ENCODE results near the gene DVL1. TPM values are rescaled to one million over a fixed set of nuclear protein-coding genes. Genes with fewer than 3 reads are reported as not detected.

Gene DVL1
- total and polyA plus RNA-seq, 10 of the 15 experiments (the other 5 are each of a cell fraction or from before 2014, with no cell fraction given): 0.10 to 31.1 (median 4.6) TPM

- FAIRE-seq (no peak), DNase-seq (ENCODE audit: low read depth, low spot score) (no peak), ATAC-seq (peak; percentile 96)
- ChIA-PET CTCF (interaction anchor here (0.6 to 2.7 kb wide), 18 partner anchors 11 to 386 kb away, joined by 3 to 57 read pairs (median 3); no protein-coding TSS in a partner anchor), SMC1A (ENCODE audit: uncharacterized antibody, unreplicated experiment) (interaction anchor here (1.0 to 2.8 kb wide), 8 partner anchors 9 to 307 kb away, joined by 3 to 23 read pairs (median 4); no protein-coding TSS in a partner anchor), POLR2A (interaction anchor here (1.0 to 1.2 kb wide), 2 partner anchors 41 to 169 kb away, joined by 4 read pairs; no protein-coding TSS in a partner anchor), RAD21 (ENCODE audit: unreplicated experiment) (interaction anchor here (0.7 to 3.1 kb wide), 14 partner anchors 13 to 309 kb away, joined by 3 to 63 read pairs (median 4); partner anchors contain the start of genes C1orf159 and TNFRSF18)
- intact Hi-C loops (cut with micrococcal nuclease; ENCODE audit: unreplicated experiment) (loop anchor here (2.0 kb wide), 3 partner anchors 169 to 307 kb away; no protein-coding TSS in a partner anchor), in situ Hi-C loops (cut with MboI) (no loop called here)
- Histone ChIP-seq H3K4me1 (ENCODE audit: control insufficient read depth, insufficient read depth, low read length) (no peaks in the 10 kb centered on the region), H3K9me3 (replicated peaks; ENCODE audit: control insufficient read depth, insufficient read depth, low read length) (no peaks in the 10 kb centered on the region), H3K36me3 (ENCODE audit: control insufficient read depth in 2 of 2, insufficient read depth in 2 of 2, low read length in 1 of 2) (no peaks in the 10 kb centered on the region), H3K79me2 (ENCODE audit: control insufficient read depth, insufficient read depth, low read length) (no peaks in the 10 kb centered on the region), H3K4me3 (no peak overlapping the region), H2AFZ (ENCODE audit: control insufficient read depth, low read depth, low read length) (no peak overlapping the region), H4K20me1 (ENCODE audit: control insufficient read depth, insufficient read depth) (no peaks in the 10 kb centered on the region), H3K27ac (ENCODE audit: control insufficient read depth, insufficient read depth) (no peak overlapping the region), H3K9ac (ENCODE audit: control insufficient read depth, insufficient read depth, low read length) (no peak overlapping the region), H3K27me3 (replicated peaks in 1 of 2; ENCODE audit: control insufficient read depth in 2 of 2, insufficient read depth in 2 of 2, low read length in 1 of 2) (no peaks in the 10 kb centered on the region), H3K4me2 (ENCODE audit: control insufficient read depth, insufficient read depth) (no peak overlapping the region)
- BruUV-seq (replicated peaks): no TSS peak
- WGBS (ENCODE audit: insufficient coverage, insufficient replicate concordance, low lambda C conversion rate, missing lambda C conversion rate): 35% methylated on average over 45 of the region's 45 CpGs
- TF ChIP-seq NR2C2 (IDR thresholded peaks at IDR 0.05; ENCODE audit: borderline replicate concordance, control insufficient read depth, insufficient read length, low read depth) (no peak), SIX5 (IDR thresholded peaks at IDR 0.05; ENCODE audit: low read depth, low read length, severe bottlenecking) (no peak), RUNX3 (IDR thresholded peaks at IDR 0.05; ENCODE audit: low read length) (no peak), EP300 (IDR thresholded peaks at IDR 0.05; ENCODE audit: borderline replicate concordance in 1 of 2, control insufficient read depth in 1 of 2, low read depth in 2 of 2, low read length in 2 of 2) (no peak), SMARCA5 (IDR thresholded peaks at IDR 0.05) (0 out of 2 replicates have a peak, but pooled peaks have one; percentile 52), CHD1 (IDR thresholded peaks at IDR 0.05; ENCODE audit: low read depth, low read length) (no peak), BHLHE40 (IDR thresholded peaks at IDR 0.05; ENCODE audit: borderline replicate concordance in 1 of 2, low read depth in 2 of 2, low read length in 1 of 2) (peak in 1 of 2 experiments; percentile 38; a peak in 1 of 4 replicates), E4F1 (IDR thresholded peaks at IDR 0.05; ENCODE audit: borderline replicate concordance, partially characterized antibody) (no peak), RAD21 (IDR thresholded peaks at IDR 0.05; ENCODE audit: insufficient read depth, low read depth, low read length) (peak; percentile 62), PML (IDR thresholded peaks at IDR 0.05; ENCODE audit: low read length) (no peak), CREM (IDR thresholded peaks at IDR 0.05; ENCODE audit: low read depth) (no peak), HDAC6 (IDR thresholded peaks at IDR 0.05; ENCODE audit: unreplicated experiment) (no peak), NR2C1 (IDR thresholded peaks at IDR 0.05) (no peak), JUNB (IDR thresholded peaks at IDR 0.05) (no peak), FOXK2 (IDR thresholded peaks at IDR 0.05) (no peak), SMC3 (IDR thresholded peaks at IDR 0.05; ENCODE audit: borderline replicate concordance, low read length) (peak; percentile 79), ATF7 (IDR thresholded peaks at IDR 0.05; ENCODE audit: low read depth) (no peak)
- TF ChIP-seq, protein P1, sequence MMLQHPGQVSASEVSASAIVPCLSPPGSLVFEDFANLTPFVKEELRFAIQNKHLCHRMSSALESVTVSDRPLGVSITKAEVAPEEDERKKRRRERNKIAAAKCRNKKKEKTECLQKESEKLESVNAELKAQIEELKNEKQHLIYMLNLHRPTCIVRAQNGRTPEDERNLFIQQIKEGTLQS (IDR thresholded peaks at IDR 0.05; ENCODE audit: borderline replicate concordance, extremely low read depth, low read depth, low read length): no peak
- TF ChIP-seq, protein P2, sequence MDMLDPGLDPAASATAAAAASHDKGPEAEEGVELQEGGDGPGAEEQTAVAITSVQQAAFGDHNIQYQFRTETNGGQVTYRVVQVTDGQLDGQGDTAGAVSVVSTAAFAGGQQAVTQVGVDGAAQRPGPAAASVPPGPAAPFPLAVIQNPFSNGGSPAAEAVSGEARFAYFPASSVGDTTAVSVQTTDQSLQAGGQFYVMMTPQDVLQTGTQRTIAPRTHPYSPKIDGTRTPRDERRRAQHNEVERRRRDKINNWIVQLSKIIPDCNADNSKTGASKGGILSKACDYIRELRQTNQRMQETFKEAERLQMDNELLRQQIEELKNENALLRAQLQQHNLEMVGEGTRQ (IDR thresholded peaks at IDR 0.05; ENCODE audit: borderline replicate concordance, low read depth, low read length): no peak
Observed at GRCh38 chr1:1291548-1292441, 57.4 kb downstream of the DVL1 start.
